Neural cell (in vitro differentiated cells): ENCODE data around the gene P3R3URF. TPM values are rescaled to one million over a fixed set of nuclear protein-coding genes. Genes with fewer than 3 reads are reported as not detected.

Experiments used
- H2AFZ ChIP-seq: fragments of 200-600, 300-800 bp; sonication (generic), shearing (Covaris generic); 2 replicates; pipeline ENCODE4 v1.6.0; 2014; ENCODE audit warnings: low read depth, mild to moderate bottlenecking, antibody characterized with exemption, low read length, moderate library complexity
- H3F3A ChIP-seq: fragments of 200-600 bp; shearing (Covaris generic); 2 replicates; pipeline ENCODE4 v1.6.1; 2016; ENCODE audit warnings: mild to moderate bottlenecking, moderate library complexity, mixed read lengths, antibody characterized with exemption, low read length; ENCODE audit not compliant: insufficient read depth, poor library complexity, severe bottlenecking
- H3K27ac ChIP-seq: fragments of 200-600, 300-800 bp; sonication (generic), shearing (Covaris generic); 2 replicates; pipeline ENCODE4 v1.5.1; 2014; ENCODE audit warnings: mild to moderate bottlenecking, low read length, moderate library complexity
- H3K27me3 ChIP-seq: fragments of 300-800, 200-600 bp; sonication (generic), shearing (Covaris generic); 2 replicates; pipeline ENCODE4 v1.6.0; 2014; ENCODE audit warnings: mild to moderate bottlenecking, low read depth, low read length, moderate library complexity; ENCODE audit not compliant: insufficient read depth
- H3K36me3 ChIP-seq: fragments of 300-800, 200-600 bp; sonication (generic), shearing (Covaris generic); 2 replicates; pipeline ENCODE4 v1.5.1; 2014; ENCODE audit warnings: mild to moderate bottlenecking, antibody characterized with exemption, low read length, moderate library complexity; ENCODE audit not compliant: insufficient read depth
- H3K4me2 ChIP-seq: fragments of 300-800, 200-600 bp; sonication (generic), shearing (Covaris generic); 2 replicates; pipeline ENCODE4 v1.6.0; 2014; ENCODE audit warnings: mild to moderate bottlenecking, low read length
- H3K4me3 ChIP-seq: fragments of 300-800, 200-600 bp; sonication (generic), shearing (Covaris generic); 2 replicates; pipeline ENCODE4 v1.5.1; 2014; ENCODE audit warnings: mild to moderate bottlenecking, low read length, moderate library complexity
- H3K79me2 ChIP-seq: fragments of 200-600 bp; shearing (Covaris generic); replicated peaks from 2 replicates; pipeline ENCODE4 v1.6.0; 2014; ENCODE audit warnings: mild to moderate bottlenecking, low read length, moderate library complexity; ENCODE audit not compliant: insufficient read depth
- H3K9ac ChIP-seq: fragments of 300-800, 200-600 bp; sonication (generic), shearing (Covaris generic); 2 replicates; pipeline ENCODE4 v1.6.1; 2016; ENCODE audit warnings: mild to moderate bottlenecking, low read length, mixed read lengths
- H3K9me2 ChIP-seq: fragments of 200-600 bp; shearing (Covaris generic); 2 replicates; pipeline ENCODE4 v1.6.1; 2016; ENCODE audit warnings: mild to moderate bottlenecking, low read length, mixed read lengths; ENCODE audit not compliant: insufficient read depth
- H3K9me3 ChIP-seq: fragments of 200-600, 300-800 bp; sonication (generic), shearing (Covaris generic); 2 replicates; pipeline ENCODE4 v1.6.1; 2016; ENCODE audit warnings: mild to moderate bottlenecking, mixed run types, low read length, moderate library complexity, mixed read lengths
- H4K20me1 ChIP-seq: fragments of 200-600 bp; shearing (Covaris generic); 2 replicates; pipeline ENCODE4 v1.6.1; 2016; ENCODE audit warnings: mild to moderate bottlenecking, mixed run types; ENCODE audit not compliant: insufficient read depth
- EP300 ChIP-seq: fragments of 450-650 bp; conservative IDR thresholded peaks from 2 replicates; pipeline ENCODE4 v1.6.1; 2014; ENCODE audit warnings: antibody characterized with exemption, mild to moderate bottlenecking, moderate library complexity; ENCODE audit not compliant: poor library complexity, severe bottlenecking
- EZH2 ChIP-seq: fragments of 200-600, 300-800 bp; shearing (Covaris generic), sonication (generic); IDR thresholded peaks from 2 replicates; pipeline ENCODE4 v1.6.1; 2014; ENCODE audit warnings: antibody characterized with exemption, low read length, borderline replicate concordance, mild to moderate bottlenecking; ENCODE audit not compliant: insufficient read depth, poor library complexity, severe bottlenecking
- MXI1 ChIP-seq: fragments of 450-650 bp; conservative IDR thresholded peaks from 2 replicates; pipeline ENCODE4 v1.6.1; 2014; ENCODE audit warnings: antibody characterized with exemption, mild to moderate bottlenecking; ENCODE audit not compliant: poor library complexity, severe bottlenecking
- POLR2AphosphoS5 ChIP-seq: IDR thresholded peaks from 2 replicates; pipeline ENCODE4 v1.6.1; 2012
- RAD21 ChIP-seq: fragments of 450-650 bp; conservative IDR thresholded peaks from 2 replicates; pipeline ENCODE4 v1.6.1; 2014; ENCODE audit warnings: antibody characterized with exemption, mild to moderate bottlenecking, moderate library complexity
- SMC3 ChIP-seq: fragments of 450-650 bp; conservative IDR thresholded peaks from 2 replicates; pipeline ENCODE4 v1.6.1; 2014; ENCODE audit warnings: antibody characterized with exemption, mild to moderate bottlenecking, moderate library complexity; ENCODE audit not compliant: poor library complexity
- TAF1 ChIP-seq: IDR thresholded peaks from 2 replicates; pipeline ENCODE4 v1.6.1; 2012; ENCODE audit warnings: low read depth
- polyA plus RNA-seq: library from polyadenylated mRNA; depleted of rRNA; stranded (reverse); fragments of >200 nt; gene quantifications from 2 replicates; pipeline ENCODE4 v1.2.3, GENCODE V29; 2014
- TF ChIP-seq, protein P1 (sequence below): IDR thresholded peaks from 2 replicates; pipeline ENCODE4 v1.6.1; 2012; ENCODE audit warnings: borderline replicate concordance
- TF ChIP-seq, protein P2 (sequence below): fragments of 450-650 bp; IDR thresholded peaks from 2 replicates; pipeline ENCODE4 v1.5.1; 2014; ENCODE audit warnings: antibody characterized with exemption, mild to moderate bottlenecking, moderate library complexity; ENCODE audit not compliant: poor library complexity, severe bottlenecking

Gene P3R3URF
- polyA plus RNA-seq, 1 donor from 2014 or later, result not detected

DNA sequence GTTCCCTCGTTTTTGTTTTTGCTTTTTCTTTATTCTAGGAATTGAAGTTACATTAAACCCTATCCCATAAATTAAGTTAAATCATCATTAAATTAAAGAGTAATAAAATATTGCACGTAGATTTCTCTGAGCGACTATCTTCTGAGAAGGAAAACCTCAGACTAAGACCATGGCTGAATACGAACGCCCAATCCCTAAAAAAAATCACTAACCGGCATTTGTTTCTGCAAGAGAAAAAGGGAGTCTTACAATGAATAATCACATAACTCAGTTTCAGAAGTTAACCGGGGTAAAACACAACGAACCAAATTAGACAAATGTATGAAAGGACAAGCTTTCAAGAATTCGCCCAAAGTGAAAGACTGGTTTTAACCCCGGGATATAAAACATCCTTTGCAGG is 45.2 kb downstream of the P3R3URF start:
- Histone ChIP-seq H3K9ac (peak overlapping the region; percentile 98), H3K79me2 (peaks cover 60% of the 10 kb centered on the region), H2AFZ (no peak overlapping the region), H3K9me2 (no peaks in the 10 kb centered on the region), H3F3A (peaks cover 5% of the 10 kb centered on the region), H3K9me3 (no peaks in the 10 kb centered on the region), H4K20me1 (peaks cover 16% of the 10 kb centered on the region), H3K27ac (peak overlapping the region; percentile 98), H3K4me3 (peak overlapping the region; percentile 83), H3K4me2 (no peak overlapping the region), H3K36me3 (no peaks in the 10 kb centered on the region), H3K27me3 (no peaks in the 10 kb centered on the region)
- TF ChIP-seq RAD21, result no peak
- TF ChIP-seq POLR2AphosphoS5, result no peak
- no peak for TF ChIP-seq SMC3
- TF ChIP-seq TAF1, result no peak
- TF ChIP-seq MXI1, result no peak
- TF ChIP-seq, protein P1, sequence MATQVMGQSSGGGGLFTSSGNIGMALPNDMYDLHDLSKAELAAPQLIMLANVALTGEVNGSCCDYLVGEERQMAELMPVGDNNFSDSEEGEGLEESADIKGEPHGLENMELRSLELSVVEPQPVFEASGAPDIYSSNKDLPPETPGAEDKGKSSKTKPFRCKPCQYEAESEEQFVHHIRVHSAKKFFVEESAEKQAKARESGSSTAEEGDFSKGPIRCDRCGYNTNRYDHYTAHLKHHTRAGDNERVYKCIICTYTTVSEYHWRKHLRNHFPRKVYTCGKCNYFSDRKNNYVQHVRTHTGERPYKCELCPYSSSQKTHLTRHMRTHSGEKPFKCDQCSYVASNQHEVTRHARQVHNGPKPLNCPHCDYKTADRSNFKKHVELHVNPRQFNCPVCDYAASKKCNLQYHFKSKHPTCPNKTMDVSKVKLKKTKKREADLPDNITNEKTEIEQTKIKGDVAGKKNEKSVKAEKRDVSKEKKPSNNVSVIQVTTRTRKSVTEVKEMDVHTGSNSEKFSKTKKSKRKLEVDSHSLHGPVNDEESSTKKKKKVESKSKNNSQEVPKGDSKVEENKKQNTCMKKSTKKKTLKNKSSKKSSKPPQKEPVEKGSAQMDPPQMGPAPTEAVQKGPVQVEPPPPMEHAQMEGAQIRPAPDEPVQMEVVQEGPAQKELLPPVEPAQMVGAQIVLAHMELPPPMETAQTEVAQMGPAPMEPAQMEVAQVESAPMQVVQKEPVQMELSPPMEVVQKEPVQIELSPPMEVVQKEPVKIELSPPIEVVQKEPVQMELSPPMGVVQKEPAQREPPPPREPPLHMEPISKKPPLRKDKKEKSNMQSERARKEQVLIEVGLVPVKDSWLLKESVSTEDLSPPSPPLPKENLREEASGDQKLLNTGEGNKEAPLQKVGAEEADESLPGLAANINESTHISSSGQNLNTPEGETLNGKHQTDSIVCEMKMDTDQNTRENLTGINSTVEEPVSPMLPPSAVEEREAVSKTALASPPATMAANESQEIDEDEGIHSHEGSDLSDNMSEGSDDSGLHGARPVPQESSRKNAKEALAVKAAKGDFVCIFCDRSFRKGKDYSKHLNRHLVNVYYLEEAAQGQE, result no peak
- no peak for TF ChIP-seq EZH2
- TF ChIP-seq, protein P2, sequence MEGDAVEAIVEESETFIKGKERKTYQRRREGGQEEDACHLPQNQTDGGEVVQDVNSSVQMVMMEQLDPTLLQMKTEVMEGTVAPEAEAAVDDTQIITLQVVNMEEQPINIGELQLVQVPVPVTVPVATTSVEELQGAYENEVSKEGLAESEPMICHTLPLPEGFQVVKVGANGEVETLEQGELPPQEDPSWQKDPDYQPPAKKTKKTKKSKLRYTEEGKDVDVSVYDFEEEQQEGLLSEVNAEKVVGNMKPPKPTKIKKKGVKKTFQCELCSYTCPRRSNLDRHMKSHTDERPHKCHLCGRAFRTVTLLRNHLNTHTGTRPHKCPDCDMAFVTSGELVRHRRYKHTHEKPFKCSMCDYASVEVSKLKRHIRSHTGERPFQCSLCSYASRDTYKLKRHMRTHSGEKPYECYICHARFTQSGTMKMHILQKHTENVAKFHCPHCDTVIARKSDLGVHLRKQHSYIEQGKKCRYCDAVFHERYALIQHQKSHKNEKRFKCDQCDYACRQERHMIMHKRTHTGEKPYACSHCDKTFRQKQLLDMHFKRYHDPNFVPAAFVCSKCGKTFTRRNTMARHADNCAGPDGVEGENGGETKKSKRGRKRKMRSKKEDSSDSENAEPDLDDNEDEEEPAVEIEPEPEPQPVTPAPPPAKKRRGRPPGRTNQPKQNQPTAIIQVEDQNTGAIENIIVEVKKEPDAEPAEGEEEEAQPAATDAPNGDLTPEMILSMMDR, result no peak
- no peak for TF ChIP-seq EP300

DNA sequence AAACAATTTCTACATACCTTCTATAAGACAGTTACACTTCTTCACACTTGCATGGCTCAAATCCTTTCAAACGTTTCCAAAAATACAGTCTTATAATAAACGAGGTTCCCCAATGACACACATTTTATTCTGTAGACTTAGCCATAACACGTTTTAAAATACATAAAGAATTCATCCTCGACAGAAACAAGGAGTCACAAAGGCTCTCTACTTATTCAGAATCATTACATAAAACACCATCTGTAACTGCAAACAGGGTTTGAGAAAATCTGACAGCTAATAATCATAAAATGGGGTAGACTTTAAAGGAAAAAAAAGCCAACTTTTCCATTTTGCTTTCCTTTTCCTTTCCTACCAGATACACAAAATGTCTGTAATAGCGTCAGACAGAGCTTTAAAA is 45.7 kb downstream of the P3R3URF start:
- Histone ChIP-seq H3K79me2 (peaks cover 64% of the 10 kb centered on the region), H3K27me3 (no peaks in the 10 kb centered on the region), H3F3A (peaks cover 5% of the 10 kb centered on the region), H3K27ac (peak overlapping the region; percentile 98), H3K9ac (peak overlapping the region; percentile 98), H3K9me3 (no peaks in the 10 kb centered on the region), H3K4me2 (no peak overlapping the region), H3K9me2 (no peaks in the 10 kb centered on the region), H3K4me3 (peak overlapping the region; percentile 83), H4K20me1 (peaks cover 16% of the 10 kb centered on the region), H3K36me3 (no peaks in the 10 kb centered on the region), H2AFZ (no peak overlapping the region)
- TF ChIP-seq, protein P2, result no peak
- no peak for TF ChIP-seq MXI1
- TF ChIP-seq SMC3, result no peak
- no peak for TF ChIP-seq TAF1
